ENCODE data around the gene PLEKHA3.
"Not testable (repeated sequence)": the region's sequence is repeated elsewhere in the genome, so short reads cannot be mapped to it uniquely, and the experiment has no call there.

The PLEKHA3 gene

DNA sequence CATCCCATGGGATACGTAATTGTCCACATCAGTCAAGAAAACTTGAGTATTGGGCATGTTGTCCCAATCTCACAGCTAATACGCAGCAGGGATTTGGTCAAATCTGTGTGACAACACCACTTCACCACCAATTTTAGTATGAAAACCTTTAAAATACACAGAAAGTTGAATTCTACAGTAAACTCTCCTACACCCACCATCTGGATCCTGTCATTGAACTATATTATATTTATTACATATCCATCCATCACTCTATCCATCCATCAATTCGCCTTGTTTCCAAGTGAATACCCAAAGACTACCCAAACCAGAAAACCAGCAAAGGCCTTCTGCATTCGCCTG is 1.0 kb upstream of the PLEKHA3 start:
- no peak for DNase-seq

- no peak for DNase-seq
Measured at GRCh38 chr2:178479758-178480226, 465 bp upstream of the PLEKHA3 start.

GRCh38 chr2:178482437-178482836 is 2.2 kb downstream of the PLEKHA3 start:
- no peak for DNase-seq

GRCh38 chr2:178484245-178485041 is 4.2 kb downstream of the PLEKHA3 start:
- no peak for DNase-seq

- no peak for DNase-seq
Measured at GRCh38 chr2:178485356-178485755, 5.1 kb downstream of the PLEKHA3 start.

DNA sequence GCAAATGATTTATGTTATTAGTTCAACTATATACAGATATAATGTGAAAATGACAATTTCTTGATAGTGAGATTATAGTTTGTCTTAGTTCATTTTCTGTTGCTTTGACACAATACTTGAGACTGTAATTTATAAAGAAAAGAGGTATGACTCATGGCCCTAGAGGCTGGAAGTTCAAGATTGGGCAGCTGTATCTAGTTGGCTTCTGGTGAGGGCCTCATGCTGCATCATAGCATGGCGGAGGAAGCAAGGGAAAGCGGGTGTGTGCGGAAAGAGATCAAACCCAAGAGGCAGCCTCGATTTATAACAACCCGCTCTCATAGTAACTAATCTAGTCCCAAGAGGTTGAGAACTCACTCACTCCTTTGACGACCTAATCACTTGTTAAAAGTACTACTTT is 11.4 kb downstream of the PLEKHA3 start:
- no peak for DNase-seq

GRCh38 chr2:178496049-178496448 is 15.8 kb downstream of the PLEKHA3 start:
- DNase-seq: no peak

- DNase-seq: no peak
Measured at GRCh38 chr2:178498137-178498536, 17.9 kb downstream of the PLEKHA3 start.

- DNase-seq: no peak
Measured at GRCh38 chr2:178499640-178500039, 19.4 kb downstream of the PLEKHA3 start.

GRCh38 chr2:178502751-178503150 is 22.5 kb downstream of the PLEKHA3 start:
- DNase-seq: no peak

DNA sequence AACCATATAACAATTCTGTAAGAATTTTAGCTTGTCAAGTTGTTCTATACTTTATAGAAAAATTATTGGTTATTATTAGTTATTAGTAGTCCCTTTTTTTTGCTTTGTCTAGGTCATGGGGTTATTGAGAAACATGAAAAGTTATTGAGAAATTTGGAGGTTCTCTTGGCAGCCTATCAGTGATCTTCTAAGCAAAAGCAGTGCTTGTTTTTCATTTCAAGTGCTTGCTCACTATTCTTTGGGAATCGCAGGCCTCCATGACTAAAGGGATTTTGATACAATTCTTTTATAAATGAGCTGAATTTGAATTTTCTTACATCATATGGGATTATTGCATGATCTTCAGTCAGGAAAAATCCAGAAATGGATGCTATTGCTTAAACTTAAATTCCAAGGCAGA is 25.8 kb downstream of the PLEKHA3 start:
- no peak for DNase-seq

DNA sequence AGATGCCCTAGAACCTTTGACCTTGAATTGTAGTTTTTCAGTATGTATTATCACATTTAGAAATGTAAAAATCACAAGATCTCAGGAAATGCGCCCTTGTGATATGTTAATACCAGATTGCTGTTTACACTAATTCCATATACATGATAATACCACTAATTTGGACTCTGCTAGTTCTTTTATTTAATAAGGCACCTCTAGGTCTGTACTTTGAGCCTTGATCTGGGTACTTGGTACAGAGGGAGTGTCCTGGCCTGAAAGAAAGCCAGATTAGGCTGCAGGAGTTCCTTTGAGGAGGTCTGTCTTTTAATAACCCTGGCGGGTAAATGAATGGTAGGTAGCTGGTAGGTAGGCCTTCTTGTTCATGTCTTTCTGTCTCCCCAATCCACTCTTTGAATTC is 26.3 kb downstream of the PLEKHA3 start:
- no peak for DNase-seq

DNA sequence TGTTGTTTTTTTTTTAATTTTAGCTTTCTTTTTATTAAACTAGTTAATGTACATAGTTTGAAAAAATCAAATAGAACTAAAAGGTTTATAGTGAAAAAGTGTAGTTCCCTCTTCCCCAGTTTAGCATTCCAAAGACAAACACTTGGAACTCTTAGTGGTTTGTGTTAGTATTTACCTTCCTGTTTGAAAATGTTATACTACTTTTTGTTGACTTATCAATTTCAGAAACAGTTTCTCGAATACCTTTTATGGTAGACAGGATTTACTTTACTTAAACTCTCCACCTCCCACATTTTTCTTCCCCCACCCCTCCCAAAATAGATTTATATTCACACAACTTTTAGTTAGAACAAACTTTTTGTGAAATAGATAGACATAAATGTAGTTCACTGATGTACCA is 26.7 kb downstream of the PLEKHA3 start:
- DNase-seq: no peak

DNA sequence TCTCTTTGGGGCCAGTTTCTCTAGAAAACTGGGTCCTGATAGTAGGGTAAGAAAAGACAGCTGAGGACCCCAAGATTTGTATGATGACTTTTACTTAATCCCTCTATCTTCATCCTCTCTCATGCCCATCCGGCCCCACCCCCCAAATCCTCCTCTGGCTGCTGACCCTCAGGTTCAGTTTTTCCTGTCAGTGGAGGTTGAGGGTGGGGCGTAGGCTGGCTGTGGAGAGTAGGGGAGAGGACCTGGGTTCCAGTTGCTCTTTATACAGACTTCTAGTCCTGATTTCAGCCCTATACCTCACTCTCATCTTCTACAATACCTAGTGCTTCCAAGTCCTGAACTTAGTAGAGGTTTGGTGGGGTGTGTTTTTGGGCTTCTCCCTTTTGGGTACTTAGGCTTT is 28.4 kb downstream of the PLEKHA3 start:
- no peak for DNase-seq

DNA sequence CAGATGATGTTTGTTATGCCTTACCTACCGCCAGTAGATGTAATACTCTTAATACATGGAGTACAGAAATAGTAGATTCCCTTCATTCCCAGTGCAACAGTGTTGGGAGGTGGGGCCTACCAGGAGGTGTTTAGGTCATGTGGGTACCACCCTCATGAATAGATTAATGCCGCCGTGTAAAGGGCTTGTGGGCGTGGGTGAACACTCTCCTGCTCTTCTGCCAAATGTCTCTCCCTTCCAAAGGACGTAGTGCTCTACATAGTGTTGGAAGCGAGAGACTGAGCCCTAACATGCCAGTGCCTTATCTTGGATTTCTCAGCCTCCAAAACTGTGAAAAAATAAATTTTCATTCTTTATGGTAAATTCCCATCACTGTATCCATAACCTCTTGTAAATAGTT is 30.1 kb downstream of the PLEKHA3 start:
- no peak for DNase-seq

DNA sequence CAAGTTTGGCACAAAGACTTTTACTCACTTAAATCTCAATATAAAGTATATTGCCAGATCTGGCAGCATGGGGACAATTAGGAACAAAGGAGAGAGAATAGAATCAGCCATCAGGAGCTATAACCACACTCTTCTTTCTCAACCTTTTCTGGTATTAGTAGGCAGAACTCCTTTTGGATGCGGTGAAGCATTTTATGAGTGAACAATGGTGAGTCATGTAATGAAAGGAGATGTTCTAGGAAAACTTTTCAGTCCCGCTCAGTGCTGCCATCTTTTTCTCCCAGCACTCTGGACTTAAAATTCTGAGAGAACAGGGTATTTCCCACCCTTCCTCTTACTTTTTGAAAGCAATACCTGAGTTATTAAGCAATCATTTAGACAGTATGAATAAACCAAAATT is 32.2 kb downstream of the PLEKHA3 start:
- no peak for DNase-seq

GRCh38 chr2:178513876-178514275 is 33.6 kb downstream of the PLEKHA3 start:
- no peak for DNase-seq

DNA sequence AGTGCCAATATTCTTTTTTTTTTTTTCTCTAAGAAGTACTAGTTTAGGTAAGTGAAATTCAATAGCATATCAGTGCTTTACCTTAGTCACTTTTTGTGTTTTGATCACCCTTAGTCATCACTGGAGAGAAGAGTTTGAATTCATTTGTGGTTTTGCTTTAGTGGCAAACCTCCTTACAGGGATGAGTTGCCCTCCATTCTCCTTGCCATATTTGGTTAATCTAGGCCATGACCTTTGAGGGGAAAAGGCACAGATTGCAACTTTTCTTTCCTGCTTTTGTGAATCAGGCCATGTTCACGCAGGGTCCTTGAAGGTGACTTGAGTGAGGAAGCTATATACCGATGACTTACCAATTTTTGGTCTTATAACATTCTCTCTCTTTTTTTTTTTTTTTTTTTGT is 34.4 kb downstream of the PLEKHA3 start:
- peak; percentile 65 for DNase-seq

DNA sequence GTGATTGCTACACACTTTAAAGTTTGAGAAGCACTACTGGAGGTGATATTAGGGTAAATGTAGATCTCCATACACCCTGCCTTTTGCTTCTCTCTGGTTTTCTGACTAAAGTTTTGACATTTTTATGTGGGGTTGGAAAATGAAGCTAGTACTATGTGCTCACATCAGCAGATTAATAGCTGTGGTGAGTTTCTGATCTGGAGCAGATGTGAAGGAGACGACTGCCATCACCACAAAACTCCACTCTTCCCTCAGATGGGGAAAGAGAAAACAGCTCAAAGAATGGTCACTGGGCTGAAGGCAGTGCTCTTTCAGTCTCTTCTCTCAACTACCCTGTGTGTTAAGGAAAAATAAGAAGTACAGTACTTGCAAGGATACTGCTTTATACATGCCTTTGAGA is 37.2 kb downstream of the PLEKHA3 start:
- no peak for DNase-seq

DNA sequence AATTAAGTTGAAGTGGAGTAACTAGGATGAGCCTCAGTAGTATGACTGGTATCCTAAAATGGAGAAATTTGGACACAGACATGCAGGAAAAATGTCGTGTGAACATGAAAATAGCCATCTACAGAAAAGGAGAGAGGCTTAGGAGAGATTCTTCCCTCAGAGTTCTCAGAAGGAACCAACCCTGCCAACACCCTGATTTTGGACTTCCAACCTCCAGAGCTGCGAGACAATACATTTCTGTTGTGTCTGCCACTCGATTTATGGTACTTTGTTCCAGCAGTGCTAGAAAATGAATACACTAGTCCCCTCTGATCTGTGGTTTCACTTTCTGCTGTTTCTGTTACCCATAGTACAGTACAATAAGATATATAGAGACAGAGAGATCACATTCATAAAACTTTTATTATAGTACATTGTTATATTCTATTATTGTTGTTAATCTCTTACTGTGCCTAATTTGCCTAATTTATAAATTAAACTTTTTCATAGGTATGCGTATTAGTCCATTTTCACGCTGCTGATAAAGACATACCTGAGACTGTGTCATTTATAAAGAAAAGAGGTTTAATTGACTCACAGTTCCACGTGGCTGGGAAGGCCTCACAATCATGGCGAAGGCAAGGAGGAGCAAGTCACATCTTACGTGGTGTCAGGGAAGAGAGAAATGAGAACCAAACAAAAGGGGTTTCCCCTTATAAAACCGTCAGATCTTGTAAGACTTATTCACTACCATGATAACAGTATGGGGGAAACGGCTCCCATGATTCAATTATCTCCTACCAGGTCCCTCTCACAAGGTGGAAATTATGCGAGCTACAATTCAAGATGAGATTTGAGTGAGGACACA is 41.3 kb downstream of the PLEKHA3 start:
- no peak for DNase-seq

GRCh38 chr2:178522950-178523595 is 42.8 kb downstream of the PLEKHA3 start:
- peak; percentile 91 for DNase-seq

GRCh38 chr2:178523596-178524134 is 43.4 kb downstream of the PLEKHA3 start:
- no peak for DNase-seq

DNA sequence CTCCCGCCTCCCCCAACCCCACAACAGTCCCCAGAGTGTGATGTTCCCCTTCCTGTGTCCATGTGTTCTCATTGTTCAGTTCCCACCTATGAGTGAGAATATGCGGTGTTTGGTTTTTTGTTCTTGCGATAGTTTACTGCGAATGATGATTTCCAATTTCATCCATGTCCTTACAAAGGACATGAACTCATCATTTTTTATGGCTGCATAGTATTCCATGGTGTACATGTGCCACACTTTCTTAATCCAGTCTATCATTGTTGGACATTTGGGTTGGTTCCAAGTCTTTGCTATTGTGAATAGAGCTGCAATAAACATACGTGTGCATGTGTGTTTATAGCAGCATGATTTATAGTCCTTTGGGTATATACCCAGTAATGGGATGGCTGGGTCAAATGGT is 44.8 kb downstream of the PLEKHA3 start:
- DNase-seq: not testable (repeated sequence)

All from activated effector memory CD4-positive, alpha-beta T cell treated with anti-CD3 and anti-CD28 coated beads, Interleukin-2, amount 50 U/mL, for 16 hours (primary cell).